ENCODE data around the gene ACOT9.

- no peak for TF ChIP-seq CTCF (IDR thresholded peaks at IDR 0.05)
- no peak for TF ChIP-seq POLR2A (IDR thresholded peaks at IDR 0.05)
- no peak for TF ChIP-seq POLR2AphosphoS5 (IDR thresholded peaks at IDR 0.05)
These were observed 5.7 kb downstream of the ACOT9 start for GRCh38 chrX:23737413-23737812.

Measured in transverse colon (tissue), 4 donors.